Skeletal muscle cell (primary cell): ENCODE measurements around the gene CSTPP1.
A peak's percentile ranks its signal among the peaks of the same experiment; 100 is the strongest.
"Not testable (repeated sequence)": the region's sequence is repeated elsewhere in the genome, so short reads cannot be mapped to it uniquely, and the experiment has no call there.

Experiments used
- DNase-seq: peaks from one replicate; pipeline ENCODE4 v3.0.0-alpha.2; 2010; ENCODE audit warnings: low read depth
- H3K4me3 ChIP-seq: 2 replicates; pipeline ENCODE4 v1.5.1; 2011; ENCODE audit warnings: low read depth, mild to moderate bottlenecking, control low read depth, low read length, moderate library complexity

CSTPP1 gene

DNA sequence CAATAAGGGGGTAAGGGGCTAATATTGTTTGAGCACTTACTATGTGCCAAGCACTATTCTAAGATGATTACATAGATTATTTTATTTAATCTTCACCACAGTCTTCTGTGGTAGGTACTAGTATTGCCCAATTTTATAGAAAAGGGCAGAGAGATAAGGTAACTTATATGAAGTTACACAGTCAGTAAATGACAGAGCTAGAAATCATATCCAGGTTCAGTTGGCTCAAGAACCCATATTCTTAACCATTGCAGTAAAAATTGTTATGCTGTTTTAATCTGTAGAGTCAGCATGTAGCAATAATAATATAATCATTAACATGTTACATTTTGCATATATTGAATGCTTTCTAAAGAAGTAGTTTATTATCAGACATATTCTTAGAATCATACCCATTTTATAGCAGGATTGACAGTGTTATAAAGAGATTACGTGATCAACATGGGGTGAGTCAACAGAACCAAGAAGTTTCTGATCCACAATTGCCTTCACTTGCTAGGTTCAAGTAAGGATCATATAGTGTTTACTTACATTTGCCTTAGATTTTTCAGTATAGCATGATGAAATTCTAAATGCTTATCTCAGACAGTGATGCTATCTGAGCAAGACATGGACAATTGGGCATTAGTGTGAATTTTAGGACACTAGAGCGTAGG, 46.4 kb downstream of the CSTPP1 start:
- H3K4me3 ChIP-seq = no peak overlapping the region
- DNase-seq = no peak

DNA sequence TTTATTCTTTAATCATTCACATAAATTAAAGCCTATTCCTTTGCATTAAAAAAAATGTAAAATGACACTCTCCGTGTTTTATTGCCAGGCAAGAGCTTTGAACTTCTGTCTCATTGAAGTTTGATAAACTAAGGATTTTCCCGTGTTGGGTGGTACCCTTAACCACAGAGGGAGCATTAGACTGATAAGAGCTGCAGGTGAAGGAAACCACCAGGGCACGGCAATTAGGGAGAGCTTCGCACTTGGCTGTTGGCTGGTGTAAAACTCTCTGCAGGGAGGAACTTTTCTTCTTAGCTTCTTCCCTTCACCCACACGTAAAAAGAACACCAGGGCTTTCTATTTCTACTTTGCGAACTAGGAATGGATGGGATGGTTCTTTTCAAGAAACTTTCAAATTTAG, 47.0 kb downstream of the CSTPP1 start:
- DNase-seq = no peak
- H3K4me3 ChIP-seq = no peak overlapping the region

DNA sequence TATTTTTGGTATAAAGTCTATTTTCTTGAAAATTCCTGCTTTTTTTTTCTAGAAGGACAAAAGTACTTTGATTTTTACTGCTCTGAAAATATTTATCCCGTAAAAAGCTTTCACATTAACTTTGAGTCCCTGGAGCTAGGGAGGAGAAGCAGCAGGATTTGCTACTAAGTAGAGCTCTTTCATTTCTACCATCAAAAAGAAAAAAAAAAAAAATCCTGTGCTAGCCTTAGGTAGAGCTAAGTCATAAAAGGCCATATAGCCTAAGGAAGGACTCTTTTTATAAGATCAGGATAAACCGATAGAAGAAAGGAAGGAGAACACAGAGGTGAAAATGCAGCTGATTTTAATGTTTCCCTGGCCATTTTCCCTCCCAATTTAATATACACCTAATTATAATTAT, 48.0 kb downstream of the CSTPP1 start:
- no peak for DNase-seq
- no peak overlapping the region for H3K4me3 ChIP-seq

DNA sequence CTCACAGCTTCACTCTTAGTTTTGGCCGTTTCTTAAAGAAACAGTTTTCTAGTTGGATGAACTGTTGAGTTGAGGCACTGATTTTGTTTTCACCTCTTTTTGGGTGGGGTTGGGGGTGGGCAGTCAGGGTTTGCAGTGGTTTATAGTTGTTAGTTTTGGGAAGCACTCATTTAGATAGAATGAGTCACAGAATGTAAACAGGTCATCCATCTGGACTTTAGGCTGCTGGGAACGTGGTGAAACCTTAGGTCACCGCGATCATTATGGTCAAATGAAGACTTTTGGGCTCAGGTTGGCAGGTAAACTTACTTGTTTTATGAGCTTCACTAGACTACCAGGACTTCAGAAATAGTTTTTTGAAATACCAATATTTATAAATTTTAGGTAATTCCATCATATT, 48.4 kb downstream of the CSTPP1 start:
- no peak for DNase-seq

DNA sequence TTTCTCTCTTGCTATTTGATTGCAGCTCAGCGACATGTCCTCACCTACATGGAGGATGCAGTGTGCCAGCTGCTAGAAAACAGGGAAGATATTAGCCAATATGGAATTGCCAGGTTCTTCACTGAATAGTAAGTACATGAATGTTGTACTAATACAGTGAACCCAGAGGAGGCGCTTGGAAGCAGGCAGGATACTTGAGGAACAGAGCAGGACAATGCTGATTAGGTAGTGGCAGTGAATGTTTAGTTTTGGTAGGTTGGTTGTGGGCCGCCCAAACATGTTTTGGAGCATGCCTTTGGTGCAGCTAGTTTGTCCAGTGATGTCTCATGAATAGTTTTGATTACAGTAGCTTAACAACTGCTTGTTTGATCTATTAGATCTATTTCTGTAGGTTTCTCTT, 50.6 kb downstream of the CSTPP1 start:
- DNase-seq = no peak
- H3K4me3 ChIP-seq = no peak overlapping the region

More for the DNA sequence above, 48.4 kb downstream of the CSTPP1 start:
- H3K4me3 ChIP-seq = no peak overlapping the region

DNA sequence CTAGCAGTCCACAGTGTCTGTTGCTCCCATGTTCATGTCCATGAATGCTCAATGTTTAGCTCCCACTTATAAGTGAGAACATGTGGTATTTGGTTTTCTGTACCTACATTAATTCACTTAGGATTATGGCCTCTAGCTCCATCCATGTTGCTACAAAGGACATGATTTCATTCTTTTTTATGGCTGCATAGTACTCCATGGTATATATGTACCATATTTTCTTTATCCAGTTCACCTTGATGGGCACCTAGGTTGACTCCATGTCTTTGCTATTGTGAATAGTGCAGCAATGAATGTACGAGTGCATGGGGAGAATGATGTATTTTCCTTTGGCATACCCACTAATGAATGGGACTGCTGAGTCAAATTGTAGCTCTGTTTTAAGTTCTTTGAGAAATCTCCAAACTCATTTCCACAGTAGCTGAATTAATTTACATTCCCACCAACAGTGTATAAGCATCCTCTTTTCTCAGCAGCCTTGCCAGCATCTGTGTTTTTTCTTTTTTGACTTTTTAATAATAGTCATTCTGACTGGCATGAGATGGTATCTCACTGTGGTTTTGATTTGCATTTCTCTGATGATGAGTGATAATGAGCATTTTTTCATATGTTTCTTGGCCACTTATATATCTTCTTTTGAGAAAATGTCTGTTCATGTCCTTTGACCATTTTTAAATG, 53.4 kb downstream of the CSTPP1 start:
- not testable (repeated sequence) for DNase-seq, H3K4me3 ChIP-seq

DNA sequence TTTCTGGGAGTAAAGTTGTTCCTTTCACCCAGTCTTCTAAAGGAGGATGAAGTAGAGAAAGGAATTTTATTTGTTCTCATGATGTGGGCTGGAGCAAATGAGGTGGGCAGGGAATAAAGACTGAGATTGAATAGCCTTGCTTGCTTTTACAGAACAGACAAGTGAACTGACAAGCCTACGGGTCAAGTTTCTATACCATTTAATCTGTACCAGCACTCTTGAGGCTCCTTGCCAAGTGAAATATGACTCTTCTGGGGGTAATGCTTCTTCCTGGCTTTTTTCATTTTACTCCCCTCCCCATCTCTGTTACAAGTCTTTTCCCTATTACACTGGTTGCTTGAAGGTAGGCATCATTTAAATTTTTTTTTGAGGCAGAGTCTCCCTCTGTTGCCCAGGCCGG, 54.8 kb downstream of the CSTPP1 start:
- DNase-seq = no peak

DNA sequence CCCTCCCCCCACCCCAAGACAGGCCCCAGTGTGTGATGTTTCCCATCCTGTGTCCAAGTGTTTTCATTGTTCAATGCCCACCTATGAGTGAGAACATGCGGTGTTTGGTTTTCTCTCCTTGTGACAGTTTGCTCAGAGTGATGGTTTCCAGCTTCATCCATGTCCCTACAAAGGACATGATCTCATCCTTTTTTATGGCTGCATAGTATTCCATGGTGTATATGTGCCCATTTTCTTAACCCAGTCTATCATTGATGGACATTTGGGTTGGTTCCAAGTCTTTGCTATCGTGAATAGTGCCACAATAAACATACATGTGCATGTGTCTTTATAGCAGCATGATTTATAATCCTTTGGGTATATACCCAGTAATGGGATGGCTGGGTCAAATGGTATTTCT, 55.8 kb downstream of the CSTPP1 start:
- H3K4me3 ChIP-seq, DNase-seq: not testable (repeated sequence)

More for the DNA sequence above, 54.8 kb downstream of the CSTPP1 start:
- no peak overlapping the region for H3K4me3 ChIP-seq

DNA sequence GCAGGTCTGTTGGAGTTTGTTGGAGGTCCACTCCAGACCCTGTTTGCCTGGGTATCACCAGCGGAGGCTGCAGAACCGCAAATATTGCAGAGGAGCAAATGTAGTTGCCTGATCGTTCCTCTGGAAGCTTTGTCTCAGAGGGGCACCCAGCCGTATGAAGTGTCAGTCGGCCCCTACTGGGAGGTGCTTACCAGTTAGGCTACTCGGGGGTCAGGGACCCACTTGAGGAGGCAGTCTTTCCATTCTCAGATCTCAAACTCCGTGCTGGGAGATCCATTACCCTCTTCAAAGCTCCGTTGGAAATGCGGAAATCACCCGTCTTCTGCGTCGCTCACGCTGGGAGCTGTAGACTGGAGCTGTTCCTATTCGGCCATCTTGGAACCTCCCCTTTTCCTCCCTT, 61.2 kb downstream of the CSTPP1 start:
- H3K4me3 ChIP-seq = not testable (repeated sequence)

DNA sequence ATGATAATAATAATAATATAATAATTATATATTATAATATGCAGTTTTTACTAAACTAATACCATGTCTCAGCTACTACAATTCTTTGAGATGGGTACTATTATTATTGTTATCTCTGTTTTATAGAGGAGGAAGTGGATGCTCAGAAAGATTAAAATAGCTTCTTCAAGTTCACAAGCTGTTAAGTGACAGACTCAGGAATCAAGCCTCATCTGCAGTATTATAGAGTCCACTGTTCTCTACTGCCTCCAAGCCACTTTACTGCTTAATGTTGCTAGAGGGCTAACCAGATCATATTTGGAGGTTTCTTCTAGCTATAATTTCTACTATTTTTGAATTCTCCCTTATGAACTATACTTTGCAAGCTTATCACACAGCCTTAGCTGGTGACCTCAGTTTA, 62.7 kb downstream of the CSTPP1 start:
- no peak for DNase-seq
- H3K4me3 ChIP-seq = no peak overlapping the region

More for the DNA sequence above, 61.2 kb downstream of the CSTPP1 start:
- not testable (repeated sequence) for DNase-seq

DNA sequence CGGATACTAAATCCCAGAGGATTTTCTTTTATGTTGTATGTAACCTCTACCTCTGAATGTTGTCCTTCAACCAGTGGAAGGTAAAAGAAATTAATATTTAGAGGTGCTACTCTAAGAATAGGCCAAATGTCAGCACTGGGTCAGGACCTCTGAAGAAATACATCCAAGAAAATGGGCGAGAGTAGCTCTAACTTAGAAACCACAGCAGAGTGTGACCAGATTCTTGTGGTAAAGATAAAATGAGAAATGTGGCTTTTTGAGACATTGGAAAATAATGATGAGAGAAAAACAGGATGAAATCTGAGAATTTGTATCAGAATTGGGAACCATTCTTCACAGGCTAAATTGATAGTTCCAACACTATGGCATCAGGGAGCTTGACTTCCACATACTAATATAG, 63.5 kb downstream of the CSTPP1 start:
- H3K4me3 ChIP-seq = no peak overlapping the region
- DNase-seq = no peak

DNA sequence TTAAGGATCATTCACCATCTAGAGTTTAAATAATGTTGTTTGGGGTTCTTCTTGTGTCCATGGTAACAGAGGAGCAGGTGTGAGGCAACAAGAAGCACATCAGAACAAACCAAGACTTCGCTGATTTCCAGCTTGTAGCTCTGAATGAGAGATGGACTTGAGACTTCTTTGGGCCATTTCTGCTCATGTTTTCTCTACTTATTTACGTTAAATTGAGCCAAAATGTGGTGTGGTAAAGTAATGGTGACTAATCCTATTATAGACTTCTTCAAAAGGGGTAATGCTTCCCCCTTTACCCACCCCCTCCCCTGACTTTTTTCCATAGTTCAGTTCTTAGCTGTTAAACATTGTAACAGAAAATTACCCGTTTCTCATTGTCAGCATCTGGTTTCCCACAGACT, 65.2 kb downstream of the CSTPP1 start:
- no peak for DNase-seq
- no peak overlapping the region for H3K4me3 ChIP-seq

DNA sequence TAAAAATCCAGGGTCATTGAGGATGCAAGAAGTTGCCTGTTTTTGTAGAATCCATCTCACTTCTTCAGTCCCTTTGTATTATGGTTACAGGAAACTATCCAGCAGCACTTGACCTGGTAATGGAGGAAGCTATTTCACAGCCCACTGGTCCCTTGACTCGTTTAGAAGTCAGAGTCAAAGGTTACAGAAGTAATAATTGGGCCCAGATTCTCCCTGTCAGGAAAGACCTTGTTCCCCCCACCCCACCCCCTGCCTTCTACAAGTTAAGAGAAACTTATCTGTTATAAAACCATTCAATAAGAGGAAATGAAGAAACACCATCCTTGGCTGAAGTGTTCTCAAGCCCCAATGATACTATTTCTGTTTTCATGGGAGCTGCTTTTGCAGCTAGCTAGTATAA, 65.8 kb downstream of the CSTPP1 start:
- no peak for DNase-seq

DNA sequence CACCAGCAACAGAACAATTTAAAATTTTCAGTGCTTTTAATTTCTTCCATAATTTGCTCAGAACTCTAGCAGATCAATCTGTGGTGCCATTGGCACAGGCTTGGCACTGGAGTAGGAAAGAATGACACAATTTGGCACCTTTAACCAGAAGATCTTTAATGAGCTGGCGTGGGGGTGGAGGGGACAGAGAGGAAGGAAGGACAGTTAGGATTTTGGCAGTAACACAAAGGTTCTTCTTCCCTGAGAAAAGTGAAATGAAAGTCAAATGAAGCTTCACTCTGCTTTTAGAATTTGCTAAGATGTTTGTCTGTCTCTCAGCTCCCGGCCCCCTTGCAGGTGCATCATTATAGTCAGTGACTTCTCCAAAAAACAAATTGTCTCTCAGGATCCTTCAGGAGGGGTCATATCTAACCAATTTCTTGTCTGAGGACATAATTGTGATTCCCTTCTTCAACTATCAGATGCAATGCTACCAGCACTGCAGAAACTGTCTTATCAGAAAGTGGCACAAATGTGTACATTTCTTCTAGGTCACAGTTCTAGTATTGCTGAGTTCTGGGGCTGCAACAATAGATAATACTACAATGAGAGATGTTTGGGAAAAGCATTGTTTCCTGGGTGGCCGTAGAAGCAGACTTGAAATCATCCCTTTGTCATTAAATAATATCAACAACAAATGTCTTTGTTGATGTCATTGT, 66.8 kb downstream of the CSTPP1 start:
- H3K4me3 ChIP-seq = no peak overlapping the region
- no peak for DNase-seq

More for the DNA sequence above, 65.8 kb downstream of the CSTPP1 start:
- no peak overlapping the region for H3K4me3 ChIP-seq

DNA sequence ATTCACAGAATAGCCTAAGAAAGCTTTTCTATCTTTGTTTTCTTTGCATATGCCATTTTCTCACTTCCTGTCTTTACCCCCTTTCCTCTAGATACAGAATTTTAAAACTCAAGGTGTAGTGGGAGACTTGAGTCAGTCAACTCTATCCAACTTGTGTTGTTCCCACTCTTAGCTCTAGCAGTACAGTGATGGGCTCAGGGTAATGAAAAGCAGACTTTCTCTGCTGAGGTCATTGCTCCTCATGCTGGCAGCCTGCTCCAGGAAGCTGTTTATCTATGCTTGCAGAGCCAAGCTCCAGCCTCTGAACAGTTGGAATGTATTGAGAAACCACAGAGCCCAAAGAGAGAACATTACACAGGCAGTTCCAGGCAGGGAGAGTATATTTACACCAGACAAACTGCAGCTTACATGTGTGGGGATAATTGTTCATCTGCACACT, 68.1 kb downstream of the CSTPP1 start:
- H3K4me3 ChIP-seq = no peak overlapping the region
- DNase-seq = peak; percentile 96

DNA sequence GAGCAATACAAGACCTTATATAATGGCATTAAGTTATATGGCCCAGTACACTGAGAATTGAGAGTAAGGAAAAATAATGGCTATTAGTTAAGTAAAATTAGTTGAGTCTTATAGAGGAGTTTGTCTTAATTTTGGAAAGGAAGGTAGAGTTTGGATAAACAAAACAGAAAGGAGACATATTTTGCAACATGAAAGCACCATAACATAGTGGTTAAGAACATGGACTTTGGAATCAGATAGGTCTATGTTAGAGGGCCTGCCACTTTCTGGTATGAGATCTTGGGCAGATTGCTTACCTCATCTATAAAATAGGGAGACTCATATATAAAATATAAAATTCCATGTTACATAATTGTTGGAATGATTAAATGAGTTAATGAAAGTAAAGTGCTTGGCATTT, 68.9 kb downstream of the CSTPP1 start:
- DNase-seq = no peak

DNA sequence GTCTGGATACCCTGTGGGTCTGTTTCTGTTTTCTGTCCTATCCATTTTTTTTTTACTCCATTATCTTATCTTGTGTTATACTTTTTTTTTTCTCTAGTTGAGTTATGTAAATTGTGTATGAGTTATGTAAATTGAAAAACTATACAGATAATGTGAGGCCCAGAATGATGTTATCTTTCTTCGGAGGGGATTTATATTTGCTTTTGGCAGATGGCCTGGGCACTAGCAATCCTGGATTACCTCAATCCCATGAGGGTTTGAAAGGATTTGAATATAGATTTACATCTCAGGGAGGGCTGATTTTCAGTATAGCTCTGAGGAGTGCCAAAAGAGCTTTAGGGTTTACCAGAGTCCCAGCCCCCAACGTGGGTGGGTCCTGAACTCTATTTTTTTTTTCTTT, 71.0 kb downstream of the CSTPP1 start:
- no peak for DNase-seq
- no peak overlapping the region for H3K4me3 ChIP-seq

More for the DNA sequence above, 68.9 kb downstream of the CSTPP1 start:
- H3K4me3 ChIP-seq = no peak overlapping the region

DNA sequence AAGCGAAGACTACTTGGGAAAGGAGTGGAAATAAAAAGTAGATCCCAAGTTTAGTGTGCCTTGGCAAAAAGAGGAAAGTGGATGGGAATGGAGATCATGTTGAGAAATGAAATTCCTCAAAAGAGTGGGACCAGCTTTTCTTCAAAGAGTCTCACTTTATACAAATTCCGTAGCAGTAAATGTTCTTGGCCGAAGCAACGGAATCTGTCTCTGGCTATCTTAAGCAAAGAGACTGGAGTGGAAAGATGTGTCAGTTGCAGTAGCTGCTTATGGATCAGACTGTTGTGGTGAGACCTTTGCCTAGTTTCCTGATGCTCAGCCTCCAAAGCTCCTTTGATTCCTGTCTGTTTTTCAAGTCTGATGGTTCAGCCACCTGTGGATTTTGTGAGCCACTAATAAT, 73.6 kb downstream of the CSTPP1 start:
- H3K4me3 ChIP-seq = no peak overlapping the region
- DNase-seq = no peak

DNA sequence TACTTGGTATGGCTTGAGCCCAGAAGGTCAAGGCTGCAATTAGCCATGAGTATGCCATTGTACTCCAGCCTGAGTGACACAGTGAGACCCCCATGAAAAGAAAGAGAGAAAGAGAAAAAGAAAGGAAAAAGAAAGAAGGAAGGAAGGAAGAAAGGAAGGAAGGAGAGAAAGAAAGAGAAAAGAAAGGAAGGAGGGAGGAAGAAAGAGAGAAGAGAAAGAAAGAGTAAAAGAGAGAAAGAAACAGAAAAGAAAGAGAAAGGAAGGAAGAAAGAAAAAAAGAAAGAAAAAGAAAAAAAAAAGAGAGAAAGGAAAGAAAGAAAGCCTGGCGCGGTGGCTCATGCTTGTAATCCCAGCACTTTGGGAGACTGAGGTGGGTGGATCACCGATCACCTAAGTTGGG, 77.5 kb downstream of the CSTPP1 start:
- no peak overlapping the region for H3K4me3 ChIP-seq
- DNase-seq = no peak

DNA sequence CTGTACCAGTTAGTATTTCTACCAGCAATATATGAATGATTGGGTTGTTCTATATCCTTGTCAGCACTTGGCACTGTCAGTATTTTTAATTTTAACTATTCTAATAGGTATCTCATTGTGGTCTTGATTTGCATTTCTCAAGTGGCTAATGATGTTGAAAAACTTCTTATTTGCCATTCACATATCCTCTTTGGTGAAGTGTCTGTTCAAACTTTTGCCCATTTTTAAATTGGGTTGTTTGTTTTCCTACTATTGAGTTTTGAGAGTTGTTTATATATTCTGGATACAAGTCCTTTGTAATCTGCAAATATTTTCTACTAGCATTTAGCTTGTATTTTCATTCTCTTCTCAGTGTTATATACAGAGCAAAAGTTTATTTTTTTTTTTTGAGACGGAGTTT, 82.1 kb downstream of the CSTPP1 start:
- no peak for DNase-seq
- no peak overlapping the region for H3K4me3 ChIP-seq
